Progenitor cell of endocrine pancreas (in vitro differentiated cells): ENCODE data around the gene KRT3. TPM values are rescaled to one million over a fixed set of nuclear protein-coding genes. Genes with fewer than 3 reads are reported as not detected.
A peak's percentile ranks its signal among the peaks of the same experiment; 100 is the strongest.
"Not testable (repeated sequence)": the region's sequence is repeated elsewhere in the genome, so short reads cannot be mapped to it uniquely, and the experiment has no call there.

Experiments
- DNase-seq: peaks from one replicate; pipeline ENCODE4 v3.0.0; 2021; ENCODE audit warnings: low spot score; ENCODE audit not compliant: unreplicated experiment
- H3K27ac Mint-ChIP-seq: 2 replicates; pipeline ENCODE4 v1.8.0; 2021; ENCODE audit warnings: mild to moderate bottlenecking, moderate library complexity, mixed read lengths
- H3K27me3 Mint-ChIP-seq: 2 replicates; pipeline ENCODE4 v1.8.0; 2021; ENCODE audit warnings: mixed read lengths
- H3K36me3 Mint-ChIP-seq: 2 replicates; pipeline ENCODE4 v1.8.0; 2022; ENCODE audit warnings: mixed read lengths; ENCODE audit not compliant: insufficient read depth
- H3K4me1 Mint-ChIP-seq: 2 replicates; pipeline ENCODE4 v1.8.0; 2021; ENCODE audit warnings: low read depth, mixed read lengths
- H3K4me3 Mint-ChIP-seq: 2 replicates; pipeline ENCODE4 v1.8.0; 2021; ENCODE audit warnings: low read depth, mild to moderate bottlenecking, moderate library complexity, mixed read lengths
- H3K9me3 Mint-ChIP-seq: 2 replicates; pipeline ENCODE4 v1.8.0; 2021; ENCODE audit warnings: low read depth, mixed read lengths
- CTCF ChIP-seq: fragments of 200-600 bp; sonication (generic); IDR thresholded peaks from one replicate; pipeline ENCODE4 v1.5.0; 2021; ENCODE audit warnings: antibody characterized with exemption, mild to moderate bottlenecking; ENCODE audit not compliant: unreplicated experiment
- total RNA-seq: library from RNA; stranded (reverse); gene quantifications from 2 replicates; pipeline ENCODE4 v1.2.1, GENCODE V29; 2021

KRT3 gene
- total RNA-seq, 1 donor from 2014 or later = not detected

- peaks cover 11% of the 10 kb centered on the region for H3K9me3 Mint-ChIP-seq
- peaks cover 48% of the 10 kb centered on the region for H3K27me3 Mint-ChIP-seq
- no peak overlapping the region for H3K4me3 Mint-ChIP-seq
- H3K27ac Mint-ChIP-seq = no peak overlapping the region
- no peaks in the 10 kb centered on the region for H3K36me3 Mint-ChIP-seq
- no peaks in the 10 kb centered on the region for H3K4me1 Mint-ChIP-seq
- no peak for DNase-seq
- TF ChIP-seq CTCF = no peak
These were observed 31.9 kb downstream of the KRT3 start for GRCh38 chr12:52763991-52764390.

- Mint-ChIP-seq H3K4me3 (no peak overlapping the region), H3K36me3 (no peaks in the 10 kb centered on the region), H3K9me3 (peaks cover 11% of the 10 kb centered on the region), H3K27me3 (peaks cover 42% of the 10 kb centered on the region), H3K4me1 (no peaks in the 10 kb centered on the region), H3K27ac (no peak overlapping the region)
- TF ChIP-seq CTCF = no peak
- no peak for DNase-seq
These were observed 32.8 kb downstream of the KRT3 start for GRCh38 chr12:52763036-52763659.

- H3K27ac Mint-ChIP-seq = no peak overlapping the region
- H3K27me3 Mint-ChIP-seq = peaks cover 32% of the 10 kb centered on the region
- H3K9me3 Mint-ChIP-seq = peaks cover 11% of the 10 kb centered on the region
- H3K36me3 Mint-ChIP-seq = no peaks in the 10 kb centered on the region
- DNase-seq = no peak
- no peaks in the 10 kb centered on the region for H3K4me1 Mint-ChIP-seq
- no peak for TF ChIP-seq CTCF
- no peak overlapping the region for H3K4me3 Mint-ChIP-seq
These were observed 34.1 kb downstream of the KRT3 start for GRCh38 chr12:52761802-52762201.

GRCh38 chr12:52761218-52761617, 34.7 kb downstream of the KRT3 start:
- Mint-ChIP-seq H3K9me3 (peaks cover 11% of the 10 kb centered on the region), H3K27me3 (peaks cover 27% of the 10 kb centered on the region)
- H3K4me1 Mint-ChIP-seq, H3K4me3 Mint-ChIP-seq, H3K36me3 Mint-ChIP-seq, DNase-seq, H3K27ac Mint-ChIP-seq: not testable (repeated sequence)

- H3K27ac Mint-ChIP-seq = peak overlapping the region; percentile 45
- peaks cover 11% of the 10 kb centered on the region for H3K9me3 Mint-ChIP-seq
- TF ChIP-seq CTCF = no peak
These were observed 35.3 kb downstream of the KRT3 start for GRCh38 chr12:52760623-52761022.

GRCh38 chr12:52759695-52760094, 36.2 kb downstream of the KRT3 start:
- no peak for DNase-seq
- peaks cover 11% of the 10 kb centered on the region for H3K9me3 Mint-ChIP-seq
- H3K4me3 Mint-ChIP-seq = no peak overlapping the region
- no peaks in the 10 kb centered on the region for H3K36me3 Mint-ChIP-seq
- peaks cover 25% of the 10 kb centered on the region for H3K27me3 Mint-ChIP-seq
- no peak for TF ChIP-seq CTCF
- no peaks in the 10 kb centered on the region for H3K4me1 Mint-ChIP-seq
- H3K27ac Mint-ChIP-seq = no peak overlapping the region

More at GRCh38 chr12:52760623-52761022, 35.3 kb downstream of the KRT3 start:
- H3K4me1 Mint-ChIP-seq = no peaks in the 10 kb centered on the region
- no peak for DNase-seq
- H3K4me3 Mint-ChIP-seq = no peak overlapping the region
- H3K27me3 Mint-ChIP-seq = peaks cover 25% of the 10 kb centered on the region
- no peaks in the 10 kb centered on the region for H3K36me3 Mint-ChIP-seq
